ENCODE data around the gene TMEM108. TPM values are rescaled to one million over a fixed set of nuclear protein-coding genes. Genes with fewer than 3 reads are reported as not detected.
"Not testable (repeated sequence)": the region's sequence is repeated elsewhere in the genome, so short reads cannot be mapped to it uniquely, and the experiment has no call there.

The TMEM108 gene
- total RNA-seq, 2 experiments from 2014 or later, result not detected

DNA sequence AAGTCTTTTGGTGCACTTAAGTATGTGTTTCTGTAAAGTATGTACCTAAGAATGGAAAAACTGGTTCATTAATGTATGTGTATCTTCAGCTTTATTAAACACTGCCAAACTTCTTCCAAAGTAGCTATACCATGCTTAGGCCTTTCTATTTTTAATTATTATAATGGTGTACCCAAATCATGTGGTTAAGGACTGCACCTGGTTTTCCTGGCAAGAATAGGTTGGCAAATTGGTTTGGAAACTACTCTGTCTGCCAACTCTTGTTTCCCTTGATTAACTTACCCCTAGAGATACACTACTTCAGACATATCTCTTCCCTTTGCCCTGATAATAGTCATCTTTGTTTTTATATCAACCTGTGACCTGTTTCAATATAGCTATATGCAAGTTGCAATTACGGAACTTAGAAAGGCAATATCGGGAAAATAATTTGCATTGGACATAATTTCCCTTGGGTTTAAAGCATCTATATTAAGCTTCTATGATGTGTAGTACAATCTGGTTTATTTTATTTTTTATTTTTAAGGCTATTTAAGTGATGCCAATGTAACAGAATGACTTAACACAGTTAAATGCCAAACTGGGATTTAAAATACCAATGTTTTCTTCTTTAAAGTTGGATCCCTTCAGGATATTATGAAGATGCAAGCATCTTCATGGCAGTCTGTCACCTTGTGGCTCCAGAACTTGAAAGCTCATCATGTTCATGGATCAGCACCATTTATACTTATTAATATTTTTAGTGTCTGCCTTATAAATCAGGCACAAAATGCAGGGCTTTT lies 40.6 kb upstream of the TMEM108 start:
- TF ChIP-seq EZH2phosphoT487 (IDR thresholded peaks at IDR 0.05; ENCODE audit: borderline replicate concordance, low read depth, low read length) (no peak), CTCF (conservative IDR thresholded peaks at IDR 0.05; ENCODE audit: low read length) (no peak)
- no peak overlapping the region for H3K4me2 ChIP-seq (ENCODE audit: low read length)
- DNase-seq (ENCODE audit: low spot score), result no peak
- H3K4me3 ChIP-seq (ENCODE audit: low read depth, low read length, poor library complexity, severe bottlenecking), result no peak overlapping the region
- no peaks in the 10 kb centered on the region for H3K9me3 ChIP-seq (ENCODE audit: low read length)
- H3K9me2 ChIP-seq (ENCODE audit: insufficient read depth, low read length), result no peaks in the 10 kb centered on the region
- H3K36me3 ChIP-seq (ENCODE audit: insufficient read depth, low read length), result no peaks in the 10 kb centered on the region
- CTCF ChIA-PET (ENCODE audit: unreplicated experiment), result no interaction called here
- intact Hi-C loops (cut with micrococcal nuclease; ENCODE audit: unreplicated experiment), result no loop called here
- H2AFZ ChIP-seq (ENCODE audit: low read length), result no peak overlapping the region
- POLR2A ChIA-PET, result interaction anchor here (0.8 to 0.9 kb wide), 2 partner anchors 18 to 44 kb away, joined by 3 to 4 read pairs; no protein-coding TSS in a partner anchor
- no peaks in the 10 kb centered on the region for H4K20me1 ChIP-seq (ENCODE audit: insufficient read depth, low read length)
- no peaks in the 10 kb centered on the region for H3K4me1 ChIP-seq (ENCODE audit: insufficient read depth, low read length, poor library complexity, severe bottlenecking)
- no peak overlapping the region for H3K27ac ChIP-seq (ENCODE audit: low read depth, low read length, poor library complexity, severe bottlenecking)
- no TSS peak for BruUV-seq (replicated peaks)
- H3K79me2 ChIP-seq (ENCODE audit: insufficient read depth, low read depth, low read length), result no peaks in the 10 kb centered on the region

- H3K4me3 ChIP-seq (ENCODE audit: low read depth, low read length, poor library complexity, severe bottlenecking); H2AFZ ChIP-seq (ENCODE audit: low read length); H3K79me2 ChIP-seq (ENCODE audit: insufficient read depth, low read depth, low read length); POLR2A ChIA-PET; BruUV-seq (replicated peaks); intact Hi-C loops (cut with micrococcal nuclease; ENCODE audit: unreplicated experiment); H3K9me3 ChIP-seq (ENCODE audit: low read length); H3K27ac ChIP-seq (ENCODE audit: low read depth, low read length, poor library complexity, severe bottlenecking); CTCF ChIA-PET (ENCODE audit: unreplicated experiment); H3K4me2 ChIP-seq (ENCODE audit: low read length); DNase-seq (ENCODE audit: low spot score); H3K36me3 ChIP-seq (ENCODE audit: insufficient read depth, low read length); H4K20me1 ChIP-seq (ENCODE audit: insufficient read depth, low read length); H3K9me2 ChIP-seq (ENCODE audit: insufficient read depth, low read length); H3K4me1 ChIP-seq (ENCODE audit: insufficient read depth, low read length, poor library complexity, severe bottlenecking): not testable (repeated sequence)
Measured at GRCh38 chr3:133005032-133005431, 33.2 kb upstream of the TMEM108 start.

DNA sequence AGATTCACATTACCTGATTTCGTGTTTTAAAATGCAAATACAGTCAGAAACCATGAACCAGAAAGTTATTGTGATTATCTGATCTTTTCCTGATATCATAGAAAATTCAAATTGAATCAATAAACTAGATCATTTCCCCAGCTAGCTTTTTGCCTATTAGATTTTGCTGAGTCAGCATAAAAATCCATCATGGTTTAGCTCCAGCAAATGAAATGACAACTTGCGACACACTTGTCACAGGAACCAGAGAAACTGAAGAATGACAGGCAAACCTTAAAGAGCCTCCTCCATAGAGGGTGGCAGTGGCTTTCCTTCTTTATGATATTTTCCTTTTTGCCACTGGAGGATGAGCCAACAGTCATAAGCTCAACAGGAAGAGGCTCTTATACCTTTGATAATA lies 30.6 kb upstream of the TMEM108 start:
- H3K4me2 ChIP-seq (ENCODE audit: low read length), result no peak overlapping the region
- no TSS peak for BruUV-seq (replicated peaks)

More for the DNA sequence above, 30.6 kb upstream of the TMEM108 start:
- no peaks in the 10 kb centered on the region for H4K20me1 ChIP-seq (ENCODE audit: insufficient read depth, low read length)
- H2AFZ ChIP-seq (ENCODE audit: low read length), result no peak overlapping the region
- no peaks in the 10 kb centered on the region for H3K79me2 ChIP-seq (ENCODE audit: insufficient read depth, low read depth, low read length)
- H3K27ac ChIP-seq (ENCODE audit: low read depth, low read length, poor library complexity, severe bottlenecking), result no peak overlapping the region
- ChIA-PET CTCF (ENCODE audit: unreplicated experiment) (interaction anchor here (0.5 kb wide), 1 partner anchor 14 kb away, joined by 5 read pairs; no protein-coding TSS in a partner anchor), POLR2A (interaction anchor here (0.6 to 1.4 kb wide), 3 partner anchors 14 to 823 kb away, joined by 3 read pairs; partner anchors contain the start of gene TMEM108)
- H3K36me3 ChIP-seq (ENCODE audit: insufficient read depth, low read length), result no peaks in the 10 kb centered on the region
- intact Hi-C loops (cut with micrococcal nuclease; ENCODE audit: unreplicated experiment), result no loop called here
- H3K9me3 ChIP-seq (ENCODE audit: low read length), result no peaks in the 10 kb centered on the region
- no peaks in the 10 kb centered on the region for H3K9me2 ChIP-seq (ENCODE audit: insufficient read depth, low read length)
- H3K4me3 ChIP-seq (ENCODE audit: low read depth, low read length, poor library complexity, severe bottlenecking), result no peak overlapping the region
- TF ChIP-seq CTCF (conservative IDR thresholded peaks at IDR 0.05; ENCODE audit: low read length) (no peak), EZH2phosphoT487 (IDR thresholded peaks at IDR 0.05; ENCODE audit: borderline replicate concordance, low read depth, low read length) (no peak)
- H3K4me1 ChIP-seq (ENCODE audit: insufficient read depth, low read length, poor library complexity, severe bottlenecking), result no peaks in the 10 kb centered on the region
- DNase-seq (ENCODE audit: low spot score), result no peak
